Measurements from ENCODE around the gene TMC6. TPM values are rescaled to one million over a fixed set of nuclear protein-coding genes. Genes with fewer than 3 reads are reported as not detected.

TMC6 gene
- total and polyA plus RNA-seq, 4 experiments from 2014 or later, result 258 to 702 (median 498) TPM

DNA sequence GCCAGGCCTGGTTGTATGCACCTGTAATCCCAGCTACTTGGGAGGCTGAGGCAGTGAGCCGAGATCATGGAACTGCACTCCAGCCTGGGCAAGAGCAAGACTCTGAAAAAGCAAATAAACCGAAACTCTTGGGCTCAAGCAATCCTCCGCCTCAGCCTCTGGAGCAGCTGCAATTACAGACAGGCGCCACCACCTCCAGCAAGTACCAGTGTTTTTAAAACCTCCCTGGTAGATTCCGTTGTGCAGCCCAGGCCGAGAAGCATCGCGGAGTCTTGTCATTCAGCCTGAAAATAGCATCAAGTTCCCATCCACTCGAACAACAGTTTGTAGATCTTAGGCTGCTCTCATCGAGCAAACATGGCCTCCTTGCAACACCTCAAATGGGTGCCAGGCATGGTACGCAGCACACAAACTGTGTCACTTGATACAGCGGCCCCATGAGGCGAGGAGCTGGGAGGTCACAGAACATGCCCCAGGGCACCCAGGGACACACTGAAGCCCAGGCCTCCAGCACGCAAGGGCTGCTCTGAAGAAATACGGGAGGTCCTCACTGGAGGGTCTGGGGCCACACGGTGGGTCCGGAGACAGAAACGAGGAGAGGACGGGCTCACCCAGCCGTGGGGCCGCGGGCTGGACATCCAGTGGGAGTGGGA is 18.1 kb downstream of the TMC6 start:
- H3K4me3 Mint-ChIP-seq, result peak overlapping the region in 3 of 8 donors; percentile 15 to 45 (median 41)
- H3K36me3 Mint-ChIP-seq, result peaks cover 31 to 67% of the 10 kb centered on the region in 2 donors
- CTCF ChIA-PET (ENCODE audit: partially characterized antibody), result interaction anchor here (1.4 to 7.4 kb wide), 2 partner anchors 26 to 65 kb away, joined by 4 to 107 read pairs; no protein-coding TSS in a partner anchor
- no peak for DNase-seq
- POLR2A ChIA-PET (ENCODE audit: partially characterized antibody), result interaction anchor here (1.1 to 13.2 kb wide), 3 partner anchors 22 to 142 kb away, joined by 3 to 805 read pairs (median 5); partner anchors contain the start of genes TMC6 and TMC8
- peaks cover 62% of the 10 kb centered on the region for H3K36me3 ChIP-seq (ENCODE audit: insufficient read depth, low read length)
- H3K27me3 ChIP-seq (ENCODE audit: insufficient read depth, low read length), result no peaks in the 10 kb centered on the region
- no peak overlapping the region for H3K27ac ChIP-seq (ENCODE audit: low read depth, low read length)
- peak overlapping the region in 3 of 7 donors; percentile 59 to 90 (median 82) for H3K27ac Mint-ChIP-seq
- no peaks in the 10 kb centered on the region for H3K27me3 Mint-ChIP-seq
- H3K9me3 ChIP-seq (ENCODE audit: control insufficient read depth in 1 of 2, low read length in 2 of 2), result no peaks in the 10 kb centered on the region
- intact Hi-C loops (cut with micrococcal nuclease), result no loop called here
- no peak overlapping the region for H3K4me3 ChIP-seq (ENCODE audit: low read length in 2 of 2)
- no peaks in the 10 kb centered on the region for H3K9me3 Mint-ChIP-seq
- peaks cover 26 to 51% (median 41%) of the 10 kb centered on the region in 4 donors for H3K4me1 Mint-ChIP-seq
- H3K4me1 ChIP-seq (ENCODE audit: insufficient read depth, low read length), result peaks cover 36% of the 10 kb centered on the region

DNA sequence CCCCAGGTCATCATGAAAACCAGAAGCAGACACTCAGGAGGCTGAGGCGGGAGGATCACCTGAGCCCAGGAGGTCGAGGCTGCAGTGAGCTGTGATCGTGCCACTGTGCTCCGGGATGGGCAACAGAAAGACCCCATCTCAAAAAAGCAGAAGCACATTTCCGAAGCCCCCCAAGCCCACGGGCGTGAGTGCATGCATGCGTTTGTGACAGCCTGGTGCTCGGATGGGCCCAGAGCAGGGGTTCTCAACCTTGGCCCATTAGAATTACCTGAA is 19.1 kb downstream of the TMC6 start:
- POLR2A ChIA-PET (ENCODE audit: partially characterized antibody), result interaction anchor here (1.0 to 13.2 kb wide), 4 partner anchors 9 to 60 kb away, joined by 3 to 805 read pairs (median 4); partner anchors contain the start of genes SYNGR2, TMC6 and TMC8
- no peaks in the 10 kb centered on the region for H3K27me3 ChIP-seq (ENCODE audit: insufficient read depth, low read length)
- H3K4me1 ChIP-seq (ENCODE audit: insufficient read depth, low read length), result peaks cover 25% of the 10 kb centered on the region
- no peaks in the 10 kb centered on the region for H3K9me3 ChIP-seq (ENCODE audit: control insufficient read depth in 1 of 2, low read length in 2 of 2)
- H3K4me3 Mint-ChIP-seq, result no peak overlapping the region
- H3K9me3 Mint-ChIP-seq, result no peaks in the 10 kb centered on the region
- peaks cover 60% of the 10 kb centered on the region for H3K36me3 ChIP-seq (ENCODE audit: insufficient read depth, low read length)
- H3K4me1 Mint-ChIP-seq, result peaks cover 24 to 44% (median 37%) of the 10 kb centered on the region in 4 donors
- no peak for DNase-seq
- peak overlapping the region in 1 of 7 donors; percentile 9 for H3K27ac Mint-ChIP-seq
- H3K36me3 Mint-ChIP-seq, result peaks cover 34 to 67% of the 10 kb centered on the region in 2 donors
- intact Hi-C loops (cut with micrococcal nuclease), result no loop called here
- CTCF ChIA-PET (ENCODE audit: partially characterized antibody), result interaction anchor here (1.1 to 7.4 kb wide), 3 partner anchors 25 to 66 kb away, joined by 4 to 107 read pairs (median 4); no protein-coding TSS in a partner anchor
- H3K27me3 Mint-ChIP-seq, result no peaks in the 10 kb centered on the region
- H3K4me3 ChIP-seq (ENCODE audit: low read length in 2 of 2), result no peak overlapping the region
- H3K27ac ChIP-seq (ENCODE audit: low read depth, low read length), result no peak overlapping the region

DNA sequence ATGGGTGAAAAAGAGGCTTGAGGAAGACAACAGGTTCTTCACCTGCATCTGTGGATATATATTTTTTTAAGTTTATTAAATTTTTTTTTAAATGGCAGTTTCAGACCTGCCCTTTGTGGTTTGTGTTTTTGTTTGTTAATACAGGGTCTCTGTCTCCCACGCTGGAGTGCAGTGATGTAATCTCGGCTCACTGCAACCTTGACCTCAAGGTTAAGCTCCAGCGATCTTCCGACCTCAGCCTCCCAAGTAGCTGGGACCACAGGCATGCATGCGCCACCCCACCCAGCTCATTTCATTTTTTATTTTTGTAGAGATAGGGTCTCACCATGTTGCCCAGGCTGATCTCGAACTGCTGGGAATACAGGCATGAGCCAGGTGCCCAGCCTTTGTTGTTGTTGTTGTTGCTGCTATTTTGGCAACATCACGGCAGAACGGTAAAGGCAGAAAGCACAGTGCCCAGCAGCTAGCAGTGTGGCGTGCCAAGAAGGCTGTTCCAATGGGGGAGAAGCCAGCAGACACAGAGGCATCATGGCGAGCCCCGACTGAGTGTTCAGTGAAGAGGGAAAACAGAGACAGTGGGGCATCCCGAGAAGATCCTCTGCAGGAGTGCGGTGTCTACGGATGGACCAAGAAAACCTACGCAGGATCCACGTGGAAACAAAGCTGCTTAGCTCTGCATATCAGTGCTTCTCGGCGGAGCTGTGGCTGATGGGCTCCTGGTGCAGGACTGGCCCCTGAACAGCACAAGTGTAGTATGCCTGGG is 19.6 kb downstream of the TMC6 start:
- peaks cover 60% of the 10 kb centered on the region for H3K36me3 ChIP-seq (ENCODE audit: insufficient read depth, low read length)
- H3K4me3 ChIP-seq (ENCODE audit: low read length in 2 of 2), result no peak overlapping the region
- H3K27me3 ChIP-seq (ENCODE audit: insufficient read depth, low read length), result no peaks in the 10 kb centered on the region
- peaks cover 32 to 65% of the 10 kb centered on the region in 2 donors for H3K36me3 Mint-ChIP-seq
- H3K9me3 Mint-ChIP-seq, result no peaks in the 10 kb centered on the region
- no peaks in the 10 kb centered on the region for H3K9me3 ChIP-seq (ENCODE audit: control insufficient read depth in 1 of 2, low read length in 2 of 2)
- H3K4me3 Mint-ChIP-seq, result peak overlapping the region in 1 of 8 donors; percentile 38
- H3K4me1 ChIP-seq (ENCODE audit: insufficient read depth, low read length), result peaks cover 20% of the 10 kb centered on the region
- DNase-seq, result no peak
- H3K27ac ChIP-seq (ENCODE audit: low read depth, low read length), result no peak overlapping the region
- ChIA-PET POLR2A (ENCODE audit: partially characterized antibody) (interaction anchor here (0.5 to 13.2 kb wide), 6 partner anchors 9 to 1888 kb away, joined by 3 to 805 read pairs (median 4); partner anchors contain the start of genes SYNGR2, TMC6 and TMC8), CTCF (ENCODE audit: partially characterized antibody) (interaction anchor here (1.1 to 7.4 kb wide), 6 partner anchors 21 to 68 kb away, joined by 3 to 107 read pairs (median 4); partner anchors contain the start of gene TMC8)
- intact Hi-C loops (cut with micrococcal nuclease), result no loop called here
- peaks cover 19 to 38% (median 32%) of the 10 kb centered on the region in 4 donors for H3K4me1 Mint-ChIP-seq
- H3K27me3 Mint-ChIP-seq, result no peaks in the 10 kb centered on the region
- peak overlapping the region in 3 of 7 donors; percentile 9 to 64 (median 46) for H3K27ac Mint-ChIP-seq

DNA sequence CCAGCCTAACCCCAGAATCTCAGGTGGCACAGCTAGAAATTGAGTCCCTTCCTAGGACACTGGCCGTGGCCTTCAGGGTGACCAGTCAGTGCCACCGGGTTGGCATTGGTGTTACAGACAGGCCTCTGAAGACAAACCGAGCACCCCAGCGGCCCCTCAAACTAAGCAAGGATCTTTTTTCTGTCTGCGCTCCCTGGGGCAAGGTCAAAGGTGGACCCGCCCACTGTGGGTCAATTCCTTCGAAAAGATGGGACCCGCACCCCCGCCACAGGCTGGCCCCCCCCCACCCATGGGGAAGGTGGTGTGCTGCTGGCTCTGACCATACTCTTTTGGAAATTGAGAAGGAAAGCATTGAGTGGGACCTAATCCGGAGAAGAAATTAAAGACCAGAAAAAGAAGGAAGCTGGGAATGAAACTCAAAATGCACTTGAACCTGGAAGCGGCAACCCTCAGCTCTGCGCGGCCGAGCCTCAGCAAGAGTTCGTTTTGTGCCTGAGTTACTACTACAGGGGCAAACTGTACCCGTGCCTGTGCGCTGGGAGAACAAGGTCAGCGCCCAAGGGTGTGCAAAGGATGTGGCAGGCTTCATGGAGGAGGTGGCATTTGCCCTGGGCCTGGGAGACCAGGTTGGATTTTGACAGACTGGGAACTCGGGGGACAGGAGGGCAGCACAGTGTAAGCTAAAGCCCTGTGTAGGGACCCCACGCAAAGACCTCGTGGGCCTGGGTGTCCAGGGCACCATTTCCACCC is 20.4 kb downstream of the TMC6 start:
- Mint-ChIP-seq H3K27ac (peak overlapping the region in 4 of 7 donors; percentile 35 to 66 (median 55)), H3K27me3 (no peaks in the 10 kb centered on the region), H3K4me3 (no peak overlapping the region), H3K9me3 (no peaks in the 10 kb centered on the region), H3K36me3 (peaks cover 29 to 64% of the 10 kb centered on the region in 2 donors), H3K4me1 (peaks cover 13 to 31% (median 25%) of the 10 kb centered on the region in 4 donors)
- ChIA-PET CTCF (ENCODE audit: partially characterized antibody) (interaction anchor here (1.1 to 7.4 kb wide), 5 partner anchors 22 to 69 kb away, joined by 3 to 107 read pairs (median 4); partner anchors contain the start of gene TMC8), POLR2A (ENCODE audit: partially characterized antibody) (interaction anchor here (0.6 to 13.2 kb wide), 4 partner anchors 10 to 41 kb away, joined by 3 to 805 read pairs (median 4); partner anchors contain the start of genes TMC6 and TMC8)
- H3K9me3 ChIP-seq (ENCODE audit: control insufficient read depth in 1 of 2, low read length in 2 of 2), result no peaks in the 10 kb centered on the region
- intact Hi-C loops (cut with micrococcal nuclease), result no loop called here
- H3K4me3 ChIP-seq (ENCODE audit: low read length in 2 of 2), result no peak overlapping the region
- peaks cover 12% of the 10 kb centered on the region for H3K4me1 ChIP-seq (ENCODE audit: insufficient read depth, low read length)
- no peaks in the 10 kb centered on the region for H3K27me3 ChIP-seq (ENCODE audit: insufficient read depth, low read length)
- peaks cover 60% of the 10 kb centered on the region for H3K36me3 ChIP-seq (ENCODE audit: insufficient read depth, low read length)
- DNase-seq, result no peak
- H3K27ac ChIP-seq (ENCODE audit: low read depth, low read length), result no peak overlapping the region

DNA sequence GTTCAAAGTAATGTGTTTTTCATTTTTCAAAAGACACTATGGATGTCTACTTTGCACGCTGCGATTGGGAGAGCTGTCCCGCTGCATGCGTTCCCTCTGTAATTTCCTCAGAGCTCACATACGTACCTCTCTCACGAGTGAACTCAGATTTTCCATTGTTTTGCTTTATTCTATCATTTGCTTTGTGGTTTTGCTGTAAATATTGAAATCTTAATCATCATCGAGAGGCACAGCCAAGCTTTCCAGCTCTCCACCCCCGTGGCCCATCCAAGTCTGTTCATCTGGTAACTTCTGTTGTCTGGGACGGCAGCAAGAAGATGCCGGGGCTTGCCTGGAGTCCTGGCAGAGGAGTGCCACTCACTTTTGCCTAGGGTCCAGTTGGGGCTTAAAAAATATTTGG is 21.1 kb downstream of the TMC6 start:
- Histone ChIP-seq H3K4me1 (ENCODE audit: insufficient read depth, low read length) (peaks cover 6% of the 10 kb centered on the region), H3K27me3 (ENCODE audit: insufficient read depth, low read length) (no peaks in the 10 kb centered on the region), H3K9me3 (ENCODE audit: control insufficient read depth in 1 of 2, low read length in 2 of 2) (no peaks in the 10 kb centered on the region), H3K36me3 (ENCODE audit: insufficient read depth, low read length) (peaks cover 60% of the 10 kb centered on the region), H3K4me3 (ENCODE audit: low read length in 2 of 2) (no peak overlapping the region), H3K27ac (ENCODE audit: low read depth, low read length) (no peak overlapping the region)
- Mint-ChIP-seq H3K9me3 (no peaks in the 10 kb centered on the region), H3K36me3 (peaks cover 27 to 59% of the 10 kb centered on the region in 2 donors), H3K4me1 (peaks cover 10 to 25% (median 19%) of the 10 kb centered on the region in 4 donors), H3K27me3 (no peaks in the 10 kb centered on the region), H3K4me3 (no peak overlapping the region), H3K27ac (peak overlapping the region in 6 of 7 donors; percentile 22 to 76 (median 53))
- CTCF ChIA-PET (ENCODE audit: partially characterized antibody), result interaction anchor here (1.3 to 3.6 kb wide), 3 partner anchors 23 to 69 kb away, joined by 3 to 17 read pairs (median 3); partner anchors contain the start of gene TMC8
- intact Hi-C loops (cut with micrococcal nuclease), result no loop called here
- POLR2A ChIA-PET (ENCODE audit: partially characterized antibody), result interaction anchor here (13.2 kb wide), 1 partner anchor 25 kb away, joined by 805 read pairs; the partner anchor contains the start of genes TMC6 and TMC8
- no peak for DNase-seq

DNA sequence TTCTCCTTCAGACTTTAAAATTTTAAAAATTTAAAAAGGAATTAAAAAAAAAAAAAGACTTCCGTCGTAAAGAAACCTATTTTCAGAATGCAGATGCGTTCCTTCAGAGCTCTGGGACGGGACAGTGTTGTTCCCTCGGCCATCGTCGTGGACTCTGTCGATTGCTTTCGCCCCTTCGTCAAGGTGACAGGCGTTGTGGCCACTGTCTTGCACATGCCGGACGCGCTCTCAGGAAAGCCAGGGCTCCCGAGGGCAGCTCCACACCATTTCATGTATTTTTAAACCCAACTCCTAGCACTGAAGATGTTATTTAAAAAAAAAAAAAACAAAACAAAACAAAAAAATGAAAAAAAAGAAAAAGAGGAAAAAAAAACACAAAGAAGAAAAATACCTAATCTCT is 22.3 kb downstream of the TMC6 start:
- H3K4me3 Mint-ChIP-seq, result no peak overlapping the region
- H3K9me3 Mint-ChIP-seq, result no peaks in the 10 kb centered on the region
- H3K27ac ChIP-seq (ENCODE audit: low read depth, low read length), result no peak overlapping the region
- CTCF ChIA-PET (ENCODE audit: partially characterized antibody), result interaction anchor here (1.5 to 3.6 kb wide), 2 partner anchors 29 to 71 kb away, joined by 4 to 17 read pairs; no protein-coding TSS in a partner anchor
- no peak for DNase-seq
- H3K27ac Mint-ChIP-seq, result no peak overlapping the region
- no peaks in the 10 kb centered on the region for H3K27me3 ChIP-seq (ENCODE audit: insufficient read depth, low read length)
- peaks cover 3% of the 10 kb centered on the region for H3K4me1 ChIP-seq (ENCODE audit: insufficient read depth, low read length)
- POLR2A ChIA-PET (ENCODE audit: partially characterized antibody), result interaction anchor here (0.6 to 13.2 kb wide), 4 partner anchors 9 to 252 kb away, joined by 3 to 805 read pairs (median 6); partner anchors contain the start of genes TMC6 and TMC8
- peaks cover 31 to 68% of the 10 kb centered on the region in 2 donors for H3K36me3 Mint-ChIP-seq
- H3K4me3 ChIP-seq (ENCODE audit: low read length in 2 of 2), result no peak overlapping the region
- H3K27me3 Mint-ChIP-seq, result no peaks in the 10 kb centered on the region
- H3K4me1 Mint-ChIP-seq, result peaks cover 8 to 21% (median 17%) of the 10 kb centered on the region in 4 donors
- intact Hi-C loops (cut with micrococcal nuclease), result no loop called here
- H3K9me3 ChIP-seq (ENCODE audit: control insufficient read depth in 1 of 2, low read length in 2 of 2), result no peaks in the 10 kb centered on the region
- H3K36me3 ChIP-seq (ENCODE audit: insufficient read depth, low read length), result peaks cover 60% of the 10 kb centered on the region
